ENCODE data around the gene ENPEP. TPM values are rescaled to one million over a fixed set of nuclear protein-coding genes. Genes with fewer than 3 reads are reported as not detected.
"Not testable (repeated sequence)": the region's sequence is repeated elsewhere in the genome, so short reads cannot be mapped to it uniquely, and the experiment has no call there.

The ENPEP gene
- total RNA-seq, 2 donors from 2014 or later = 0.78 to 4.0 TPM

- ATAC-seq = no peak
- H3K36me3 ChIP-seq (replicated peaks in 1 of 2; ENCODE audit: insufficient read depth in 1 of 2, low read depth in 2 of 2) = no peaks in the 10 kb centered on the region
- H3K27ac ChIP-seq = no peak overlapping the region
- no peak for TF ChIP-seq POLR2A (IDR thresholded peaks at IDR 0.05)
- TF ChIP-seq CTCF (IDR thresholded peaks at IDR 0.05) = no peak
- intact Hi-C loops (cut with DNase I) = no loop called here
- no peaks in the 10 kb centered on the region for H3K9me3 ChIP-seq
- WGBS, 2 donors = 75 to 77% methylated on average over 5 of the region's 5 CpGs
- no peaks in the 10 kb centered on the region for H3K27me3 ChIP-seq
- no peak for DNase-seq
- H3K4me1 ChIP-seq = peaks cover 9% of the 10 kb centered on the region
- no peak overlapping the region for H3K4me3 ChIP-seq
Observed at GRCh38 chr4:110484767-110485166, 8.8 kb downstream of the ENPEP start.

GRCh38 chr4:110485452-110485851, 9.5 kb downstream of the ENPEP start:
- TF ChIP-seq CTCF (IDR thresholded peaks at IDR 0.05) (no peak), POLR2A (IDR thresholded peaks at IDR 0.05) (no peak)
- no peaks in the 10 kb centered on the region for H3K36me3 ChIP-seq (replicated peaks in 1 of 2; ENCODE audit: insufficient read depth in 1 of 2, low read depth in 2 of 2)
- intact Hi-C loops (cut with DNase I) = no loop called here
- ATAC-seq = no peak
- peaks cover 9% of the 10 kb centered on the region for H3K4me1 ChIP-seq
- DNase-seq = no peak
- no peak overlapping the region for H3K27ac ChIP-seq
- H3K9me3 ChIP-seq = no peaks in the 10 kb centered on the region
- no peak overlapping the region for H3K4me3 ChIP-seq
- WGBS, 2 donors = 42 to 52% methylated on average over 1 of the region's 1 CpG
- no peaks in the 10 kb centered on the region for H3K27me3 ChIP-seq

GRCh38 chr4:110486256-110486655, 10.3 kb downstream of the ENPEP start:
- DNase-seq (no peak), ATAC-seq (no peak)
- intact Hi-C loops (cut with DNase I) = no loop called here
- 40 to 46% methylated on average over 4 of the region's 4 CpGs for WGBS, 2 donors
- H3K27me3 ChIP-seq = no peaks in the 10 kb centered on the region
- H3K4me1 ChIP-seq = peaks cover 9% of the 10 kb centered on the region
- H3K36me3 ChIP-seq (replicated peaks in 1 of 2; ENCODE audit: insufficient read depth in 1 of 2, low read depth in 2 of 2) = no peaks in the 10 kb centered on the region
- no peaks in the 10 kb centered on the region for H3K9me3 ChIP-seq
- H3K4me3 ChIP-seq = no peak overlapping the region
- H3K27ac ChIP-seq = no peak overlapping the region
- TF ChIP-seq POLR2A (IDR thresholded peaks at IDR 0.05) (no peak), CTCF (IDR thresholded peaks at IDR 0.05) (no peak)

GRCh38 chr4:110486850-110487249, 10.9 kb downstream of the ENPEP start:
- WGBS, 2 donors = 82 to 83% methylated on average over 4 of the region's 4 CpGs
- H3K9me3 ChIP-seq = not testable (repeated sequence)

GRCh38 chr4:110487873-110488272, 11.9 kb downstream of the ENPEP start:
- peak; percentile 75 for ATAC-seq

More at GRCh38 chr4:110486850-110487249, 10.9 kb downstream of the ENPEP start:
- intact Hi-C loops (cut with DNase I); H3K4me1 ChIP-seq; H3K27me3 ChIP-seq; DNase-seq; H3K4me3 ChIP-seq; ATAC-seq; H3K36me3 ChIP-seq (replicated peaks in 1 of 2; ENCODE audit: insufficient read depth in 1 of 2, low read depth in 2 of 2); H3K27ac ChIP-seq: not testable (repeated sequence)

More at GRCh38 chr4:110487873-110488272, 11.9 kb downstream of the ENPEP start:
- Histone ChIP-seq H3K9me3 (no peaks in the 10 kb centered on the region), H3K4me3 (no peak overlapping the region), H3K27ac (peak overlapping the region in 2 of 4 donors; percentile 25 to 38), H3K4me1 (peaks cover 9% of the 10 kb centered on the region), H3K36me3 (replicated peaks in 1 of 2; ENCODE audit: insufficient read depth in 1 of 2, low read depth in 2 of 2) (no peaks in the 10 kb centered on the region), H3K27me3 (no peaks in the 10 kb centered on the region)
- DNase-seq = peak in 1 of 4 donors; percentile 20
- TF ChIP-seq POLR2A (IDR thresholded peaks at IDR 0.05) (no peak), CTCF (IDR thresholded peaks at IDR 0.05) (no peak)
- intact Hi-C loops (cut with DNase I) = no loop called here
